Cardiac fibroblast (primary cell): Measurements from ENCODE around the gene ANGPTL8.

Experiments
- DNase-seq, 2 donors: peaks; one replicate each; pipeline versions ENCODE4 v3.0.0 to v3.0.0-alpha.2; 2010; ENCODE audit warnings: low read depth in 2 of 2
- H3K4me3 ChIP-seq, 2 donors: replicated peaks in 1 of 2; 1 replicate in 1 of 2; 2 replicates in 1 of 2; pipeline ENCODE4 v1.5.1; 2011; ENCODE audit warnings: low read depth in 2 of 2, low read length in 2 of 2, mild to moderate bottlenecking in 2 of 2, moderate library complexity in 1 of 2
- TF ChIP-seq, protein P1 (sequence below): IDR thresholded peaks from one replicate; pipeline ENCODE4 v1.5.1; 2011; ENCODE audit warnings: low read depth, mild to moderate bottlenecking, low read length, inconsistent platforms

Gene ANGPTL8

DNA sequence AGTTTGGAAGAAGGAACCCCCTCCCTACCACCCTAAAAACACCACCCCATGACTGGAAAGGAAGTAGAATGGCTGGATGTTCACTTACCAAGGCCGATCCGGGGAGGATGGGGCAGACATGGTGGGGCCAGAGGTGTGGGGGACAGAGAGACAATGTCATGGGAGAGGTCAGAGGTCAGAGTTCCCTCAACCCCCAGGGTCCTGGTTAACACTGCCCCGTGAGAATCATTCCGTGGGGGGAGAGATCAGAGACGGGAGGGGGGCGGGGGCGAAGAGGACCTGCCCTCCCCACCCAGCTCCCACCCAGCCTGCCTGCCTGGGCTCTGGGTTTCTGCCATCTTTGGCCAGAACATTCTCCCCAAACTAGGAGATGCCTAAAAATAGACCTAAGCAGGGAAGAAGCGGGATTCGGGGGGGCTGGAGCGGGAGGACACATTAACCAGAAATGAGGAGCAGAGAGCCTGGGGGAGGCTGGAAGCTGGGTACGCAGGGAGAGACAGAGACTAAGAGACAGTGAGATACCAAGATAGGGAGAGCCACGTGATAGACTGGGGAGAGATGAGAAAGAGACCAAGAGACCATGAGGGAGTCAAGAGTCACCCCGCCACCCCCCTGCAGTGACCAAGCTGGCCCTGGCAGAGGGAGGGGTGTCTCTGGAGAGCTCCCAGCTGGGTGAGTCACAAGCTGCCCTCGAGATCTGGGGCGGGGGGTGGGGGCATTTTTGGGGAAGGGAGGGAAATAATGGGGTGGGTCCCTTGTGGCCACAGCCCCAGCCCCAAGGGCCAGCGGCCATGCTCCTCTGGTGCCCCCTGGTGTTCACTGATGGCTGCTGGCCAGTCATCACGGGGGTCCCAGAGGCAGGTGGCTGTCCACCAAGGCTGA is 36.0 kb upstream of the ANGPTL8 start:
- DNase-seq: peak; percentile 84 to 95
- no peak overlapping the region for H3K4me3 ChIP-seq
- TF ChIP-seq, protein P1, sequence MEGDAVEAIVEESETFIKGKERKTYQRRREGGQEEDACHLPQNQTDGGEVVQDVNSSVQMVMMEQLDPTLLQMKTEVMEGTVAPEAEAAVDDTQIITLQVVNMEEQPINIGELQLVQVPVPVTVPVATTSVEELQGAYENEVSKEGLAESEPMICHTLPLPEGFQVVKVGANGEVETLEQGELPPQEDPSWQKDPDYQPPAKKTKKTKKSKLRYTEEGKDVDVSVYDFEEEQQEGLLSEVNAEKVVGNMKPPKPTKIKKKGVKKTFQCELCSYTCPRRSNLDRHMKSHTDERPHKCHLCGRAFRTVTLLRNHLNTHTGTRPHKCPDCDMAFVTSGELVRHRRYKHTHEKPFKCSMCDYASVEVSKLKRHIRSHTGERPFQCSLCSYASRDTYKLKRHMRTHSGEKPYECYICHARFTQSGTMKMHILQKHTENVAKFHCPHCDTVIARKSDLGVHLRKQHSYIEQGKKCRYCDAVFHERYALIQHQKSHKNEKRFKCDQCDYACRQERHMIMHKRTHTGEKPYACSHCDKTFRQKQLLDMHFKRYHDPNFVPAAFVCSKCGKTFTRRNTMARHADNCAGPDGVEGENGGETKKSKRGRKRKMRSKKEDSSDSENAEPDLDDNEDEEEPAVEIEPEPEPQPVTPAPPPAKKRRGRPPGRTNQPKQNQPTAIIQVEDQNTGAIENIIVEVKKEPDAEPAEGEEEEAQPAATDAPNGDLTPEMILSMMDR: peak; percentile 88

- H3K4me3 ChIP-seq: no peak overlapping the region
- DNase-seq: no peak
- TF ChIP-seq, protein P1: no peak
Observed at GRCh38 chr19:11204076-11204602, 35.3 kb upstream of the ANGPTL8 start.

- peak in 1 of 2 donors; percentile 53 for DNase-seq
Observed at GRCh38 chr19:11204943-11205349, 34.5 kb upstream of the ANGPTL8 start.

DNA sequence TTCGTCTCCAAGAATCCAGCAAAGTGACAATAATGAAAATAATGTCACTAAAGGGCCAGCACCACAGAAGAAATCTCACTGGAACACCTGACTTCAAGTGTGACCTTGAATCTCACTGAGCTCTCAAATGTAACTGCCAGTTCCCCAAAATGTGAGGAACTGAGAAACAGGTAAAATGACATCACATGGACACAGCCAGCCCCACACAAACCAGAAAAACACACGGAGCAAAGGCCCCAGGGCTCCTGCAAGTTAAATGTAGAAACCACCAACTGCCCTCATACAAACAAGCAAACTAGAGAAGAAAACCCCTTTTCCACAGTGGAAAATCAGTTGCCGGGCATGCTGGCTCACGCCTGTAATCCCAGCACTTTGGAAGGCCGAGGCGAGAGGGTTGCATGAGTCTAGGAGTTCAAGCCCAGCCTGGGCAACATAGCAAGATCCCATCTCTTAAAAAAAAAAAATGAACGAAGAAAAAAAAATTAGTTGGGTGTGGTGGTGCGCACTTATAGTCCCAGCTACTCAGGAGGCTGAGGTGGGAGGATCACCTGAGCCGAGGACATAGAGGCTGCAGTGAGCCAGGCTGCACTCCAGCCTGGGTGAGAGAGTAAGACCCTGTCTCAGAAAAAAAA is 33.4 kb upstream of the ANGPTL8 start:
- TF ChIP-seq, protein P1: no peak
- no peak overlapping the region for H3K4me3 ChIP-seq

More at GRCh38 chr19:11204943-11205349, 34.5 kb upstream of the ANGPTL8 start:
- TF ChIP-seq, protein P1: no peak
- H3K4me3 ChIP-seq: no peak overlapping the region

GRCh38 chr19:11208561-11209471 is 30.6 kb upstream of the ANGPTL8 start:
- TF ChIP-seq, protein P1: no peak
- H3K4me3 ChIP-seq: no peak overlapping the region
- peak in 1 of 2 donors; percentile 35 for DNase-seq

More for the DNA sequence above, 33.4 kb upstream of the ANGPTL8 start:
- DNase-seq: no peak
